ENCODE data around the gene NRG2. TPM values are rescaled to one million over a fixed set of nuclear protein-coding genes. Genes with fewer than 3 reads are reported as not detected.

Gene NRG2
- polyA plus RNA-seq, 1 of the 3 experiments (the other 2 are of a cell fraction), result 3.7 TPM

DNA sequence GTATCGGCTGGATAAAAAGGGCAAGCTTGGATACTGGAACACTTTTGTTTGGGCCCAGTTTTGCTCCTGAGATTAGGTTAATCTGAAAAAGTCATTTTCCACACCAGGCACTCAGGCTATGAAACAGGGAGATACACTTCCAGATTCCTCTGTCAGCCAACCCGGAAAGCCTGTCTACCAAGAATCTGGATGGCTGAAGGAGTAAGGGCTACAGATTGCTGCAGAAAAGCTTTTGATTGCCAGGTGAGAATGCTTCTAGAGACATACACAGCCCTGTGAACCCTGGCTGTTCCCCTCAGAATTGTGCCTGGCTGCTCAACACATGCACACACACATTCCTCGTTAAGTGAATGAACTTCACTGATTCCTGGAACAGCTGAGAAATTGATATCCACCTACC, 133.1 kb downstream of the NRG2 start:
- Histone ChIP-seq H3K4me3 (ENCODE audit: low read depth in 2 of 2, low read length in 1 of 2) (no peak overlapping the region), H3K9ac (no peak overlapping the region), H3K9me3 (no peaks in the 10 kb centered on the region), H2AFZ (ENCODE audit: low read depth) (no peak overlapping the region), H3K79me2 (ENCODE audit: insufficient read depth) (no peaks in the 10 kb centered on the region), H3K27ac (ENCODE audit: low read depth in 2 of 2, low read length in 1 of 2) (no peak overlapping the region), H3K36me3 (replicated peaks in 1 of 2; ENCODE audit: control insufficient read depth in 1 of 2, insufficient read depth in 2 of 2, low read length in 1 of 2) (no peaks in the 10 kb centered on the region), H4K20me1 (ENCODE audit: insufficient read depth) (no peaks in the 10 kb centered on the region), H3K9me2 (no peaks in the 10 kb centered on the region), H3K4me2 (no peak overlapping the region), H3K27me3 (ENCODE audit: insufficient read depth) (peaks cover 6% of the 10 kb centered on the region; the same call in 1 of the 2 replicates), H3K4me1 (ENCODE audit: control insufficient read depth in 1 of 2, insufficient read depth in 2 of 2, low read depth in 1 of 2, low read length in 1 of 2) (peaks cover 0 to 42% of the 10 kb centered on the region in 2 experiments; a peak in 1 of 4 replicates), H3F3A (replicated peaks; ENCODE audit: insufficient read depth) (no peaks in the 10 kb centered on the region)
- TF ChIP-seq RFX5 (IDR thresholded peaks at IDR 0.05; ENCODE audit: low read length), result no peak
- TF ChIP-seq TAF1 (IDR thresholded peaks at IDR 0.05; ENCODE audit: borderline replicate concordance, low read depth, low read length), result no peak
- TF ChIP-seq POLR2AphosphoS5 (IDR thresholded peaks at IDR 0.05; ENCODE audit: low read depth, low read length), result no peak
- TF ChIP-seq SIN3A (IDR thresholded peaks at IDR 0.05; ENCODE audit: borderline replicate concordance, low read depth, low read length), result no peak
- TF ChIP-seq ZBTB33 (IDR thresholded peaks at IDR 0.05; ENCODE audit: borderline replicate concordance, low read depth), result no peak
- TF ChIP-seq, protein P1, sequence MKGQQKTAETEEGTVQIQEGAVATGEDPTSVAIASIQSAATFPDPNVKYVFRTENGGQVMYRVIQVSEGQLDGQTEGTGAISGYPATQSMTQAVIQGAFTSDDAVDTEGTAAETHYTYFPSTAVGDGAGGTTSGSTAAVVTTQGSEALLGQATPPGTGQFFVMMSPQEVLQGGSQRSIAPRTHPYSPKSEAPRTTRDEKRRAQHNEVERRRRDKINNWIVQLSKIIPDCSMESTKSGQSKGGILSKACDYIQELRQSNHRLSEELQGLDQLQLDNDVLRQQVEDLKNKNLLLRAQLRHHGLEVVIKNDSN (IDR thresholded peaks at IDR 0.05; ENCODE audit: borderline replicate concordance, low read depth), result no peak
- ChIA-PET POLR2A (no interaction called here), CTCF (interaction anchor here (0.8 to 2.4 kb wide), 4 partner anchors 15 to 122 kb away, joined by 3 to 12 read pairs (median 6); no protein-coding TSS in a partner anchor)
- DNase-seq, result no peak
- 74% methylated on average over 3 of the region's 3 CpGs for WGBS (ENCODE audit: low lambda C conversion rate)

DNA sequence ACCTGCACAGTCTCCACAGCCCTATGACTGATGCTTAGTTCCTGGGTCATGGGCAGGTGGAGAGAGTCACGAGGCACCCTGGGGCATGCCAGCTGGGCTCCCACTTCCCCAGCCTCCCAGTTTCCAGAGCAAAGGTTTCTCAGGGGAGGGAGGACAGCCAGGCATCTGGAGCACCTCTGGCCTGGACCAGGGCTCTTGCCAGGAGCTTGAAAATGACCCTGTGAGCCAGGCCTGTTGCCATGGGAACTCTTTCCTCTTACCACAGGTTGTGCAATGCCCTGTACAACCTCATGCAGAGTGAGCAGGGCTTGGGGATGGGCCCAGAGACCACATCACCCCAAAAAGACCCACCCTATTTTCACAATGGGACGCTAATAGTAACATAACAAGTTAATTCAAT, 134.3 kb downstream of the NRG2 start:
- Histone ChIP-seq H3K4me2 (no peak overlapping the region), H3K4me3 (ENCODE audit: low read depth in 2 of 2, low read length in 1 of 2) (no peak overlapping the region), H3K27me3 (ENCODE audit: insufficient read depth) (peaks cover 19% of the 10 kb centered on the region; the same call in 1 of the 2 replicates), H3F3A (replicated peaks; ENCODE audit: insufficient read depth) (no peaks in the 10 kb centered on the region), H3K9ac (no peak overlapping the region), H3K4me1 (ENCODE audit: control insufficient read depth in 1 of 2, insufficient read depth in 2 of 2, low read depth in 1 of 2, low read length in 1 of 2) (peaks cover 0 to 45% of the 10 kb centered on the region in 2 experiments; a peak in 1 of 4 replicates), H3K27ac (ENCODE audit: low read depth in 2 of 2, low read length in 1 of 2) (no peak overlapping the region; a peak in 1 of 4 replicates), H3K9me3 (no peaks in the 10 kb centered on the region), H2AFZ (ENCODE audit: low read depth) (no peak overlapping the region), H4K20me1 (ENCODE audit: insufficient read depth) (no peaks in the 10 kb centered on the region), H3K9me2 (no peaks in the 10 kb centered on the region), H3K79me2 (ENCODE audit: insufficient read depth) (no peaks in the 10 kb centered on the region), H3K36me3 (replicated peaks in 1 of 2; ENCODE audit: control insufficient read depth in 1 of 2, insufficient read depth in 2 of 2, low read length in 1 of 2) (no peaks in the 10 kb centered on the region)
- ChIA-PET POLR2A (no interaction called here), CTCF (interaction anchor here (0.8 to 4.2 kb wide), 4 partner anchors 11 to 121 kb away, joined by 3 to 24 read pairs (median 8); no protein-coding TSS in a partner anchor)
- peak; percentile 50 for DNase-seq
- WGBS (ENCODE audit: low lambda C conversion rate), result 44% methylated on average over 2 of the region's 2 CpGs
- TF ChIP-seq FOXM1 (IDR thresholded peaks at IDR 0.05; ENCODE audit: low read depth), result no peak
- no peak for TF ChIP-seq MXI1 (IDR thresholded peaks at IDR 0.05; ENCODE audit: low read depth, low read length)
- no peak for TF ChIP-seq TAF1 (IDR thresholded peaks at IDR 0.05; ENCODE audit: borderline replicate concordance, low read depth, low read length)
- TF ChIP-seq TCF12 (IDR thresholded peaks at IDR 0.05), result no peak
- no peak for TF ChIP-seq MEF2A (IDR thresholded peaks at IDR 0.05; ENCODE audit: borderline replicate concordance, low read depth)
- TF ChIP-seq TEAD4 (IDR thresholded peaks at IDR 0.05; ENCODE audit: borderline replicate concordance, insufficient read depth), result no peak
- 0 out of 4 replicates have a peak, but pooled peaks of 1 of the 2 experiments have one; percentile 33 for TF ChIP-seq EP300 (IDR thresholded peaks at IDR 0.05; ENCODE audit: borderline replicate concordance in 1 of 2, low read depth in 1 of 2, low read length in 1 of 2)
